A673 (cell line): ENCODE data around the gene RPS18. TPM values are rescaled to one million over a fixed set of nuclear protein-coding genes. Genes with fewer than 3 reads are reported as not detected.
A peak's percentile ranks its signal among the peaks of the same experiment; 100 is the strongest.

Source experiments
- BruUV-seq: library from RNA; stranded (reverse); fragments of 400-500 nt; replicated peaks from 2 replicates; lab custom pipeline; 2021; lab: Mats Ljungman, UMichigan
- CTCF ChIA-PET: fragments of 300-600 bp; sonication (Branson Sonifier 250); formaldehyde crosslinking; loops from one replicate; lab custom pipeline; 2022; ENCODE audit warnings: antibody characterized with exemption; lab: Charles Lee
- POLR2A ChIA-PET: fragments of 300-600 bp; sonication (Branson Sonifier 250); formaldehyde crosslinking; loops from one replicate; lab custom pipeline; 2022; ENCODE audit warnings: antibody characterized with exemption; ENCODE audit not compliant: low non-redundant PET; lab: Charles Lee
- DNase-seq: peaks from one replicate; pipeline ENCODE4 v3.0.0-alpha.2; 2015; ENCODE audit warnings: low spot score
- H3K27ac ChIP-seq: fragments of 200-600 bp; sonication (generic); 2 replicates; pipeline ENCODE4 v1.5.1; 2016; ENCODE audit warnings: mixed run types, low read depth, mild to moderate bottlenecking, mixed read lengths, antibody characterized with exemption, low read length; ENCODE audit not compliant: poor library complexity, severe bottlenecking
- H3K27me3 ChIP-seq: fragments of 200-600 bp; sonication (generic); replicated peaks from 2 replicates; pipeline ENCODE4 v1.6.1; 2017; ENCODE audit warnings: mixed run types, low read depth, mild to moderate bottlenecking, mixed read lengths, antibody characterized with exemption, low read length; ENCODE audit not compliant: insufficient read depth, poor library complexity
- H3K36me3 ChIP-seq: fragments of 200-600 bp; sonication (generic); 2 replicates; pipeline ENCODE4 v1.6.1; 2016; ENCODE audit warnings: mixed run types, mild to moderate bottlenecking, mixed read lengths, antibody characterized with exemption, low read length; ENCODE audit not compliant: insufficient read depth, poor library complexity, severe bottlenecking
- H3K4me1 ChIP-seq: fragments of 200-600 bp; sonication (generic); 2 replicates; pipeline ENCODE4 v1.6.1; 2017; ENCODE audit warnings: mixed run types, mild to moderate bottlenecking, mixed read lengths, antibody characterized with exemption, low read length; ENCODE audit not compliant: insufficient read depth, poor library complexity, severe bottlenecking
- H3K4me3 ChIP-seq: fragments of 200-600 bp; sonication (generic); 2 replicates; pipeline ENCODE4 v1.5.1; 2016; ENCODE audit warnings: low read depth, mixed run types, mild to moderate bottlenecking, mixed read lengths, low read length; ENCODE audit not compliant: poor library complexity, severe bottlenecking
- H3K9me3 ChIP-seq: fragments of 200-600 bp; sonication (generic); 2 replicates; pipeline ENCODE4 v1.6.1; 2016; ENCODE audit warnings: mixed run types, low read depth, mild to moderate bottlenecking, mixed read lengths, antibody characterized with exemption, low read length; ENCODE audit not compliant: poor library complexity, severe bottlenecking
- CTCF ChIP-seq: fragments of 300-800, 200-600 bp; sonication (generic); conservative IDR thresholded peaks from 2 replicates; pipeline ENCODE4 v1.5.1; 2017; ENCODE audit warnings: low read depth, mild to moderate bottlenecking, antibody characterized with exemption, low read length, moderate library complexity, mixed read lengths
- EZH2 ChIP-seq: fragments of 200-600 bp; sonication (generic); IDR thresholded peaks from 2 replicates; pipeline ENCODE4 v1.6.1; 2017; ENCODE audit warnings: borderline replicate concordance, low read depth, mild to moderate bottlenecking, mixed read lengths, antibody characterized with exemption, low read length; ENCODE audit not compliant: poor library complexity, severe bottlenecking
- intact Hi-C: fragments of 100-400 bp; cut with micrococcal nuclease; formaldehyde crosslinking; loops from one replicate; pipeline ENCODE4 v1.10.0; 2022; ENCODE audit not compliant: unreplicated experiment
- total RNA-seq: library from RNA; stranded (reverse); gene quantifications from 2 replicates; pipeline ENCODE4 v1.2.3, GENCODE V29; 2021

Gene RPS18
- total RNA-seq, 1 experiment from 2014 or later = 1,781 TPM

GRCh38 chr6:33317419-33317668, 45.5 kb downstream of the RPS18 start:
- DNase-seq = no peak
- no peaks in the 10 kb centered on the region for H3K9me3 ChIP-seq
- ChIA-PET POLR2A (interaction anchor here (0.7 to 1.4 kb wide), 4 partner anchors 9 to 171 kb away, joined by 4 to 7 read pairs (median 5); partner anchors contain the start of genes RPS18 and VPS52), CTCF (interaction anchor here (0.6 to 1.6 kb wide), 6 partner anchors 18 to 451 kb away, joined by 3 to 22 read pairs (median 4); no protein-coding TSS in a partner anchor)
- no peak for TF ChIP-seq CTCF
- TF ChIP-seq EZH2 = no peak
- peak overlapping the region; percentile 55 for H3K4me3 ChIP-seq
- peak overlapping the region; percentile 77 for H3K27ac ChIP-seq
- no TSS peak for BruUV-seq
- H3K4me1 ChIP-seq = peaks cover 36% of the 10 kb centered on the region
- no peaks in the 10 kb centered on the region for H3K27me3 ChIP-seq
- intact Hi-C loops = loop anchor here (5.0 to 10.0 kb wide), 2 partner anchors 75 to 97 kb away; partner anchors contain the start of genes CUTA, KIFC1 and PHF1
- H3K36me3 ChIP-seq = peaks cover 35% of the 10 kb centered on the region

- POLR2A ChIA-PET = interaction anchor here (0.7 to 1.4 kb wide), 6 partner anchors 8 to 185 kb away, joined by 4 to 8 read pairs (median 6); partner anchors contain the start of genes RPS18 and VPS52
- no TSS peak for BruUV-seq
- CTCF ChIA-PET = interaction anchor here (0.6 to 1.6 kb wide), 6 partner anchors 18 to 450 kb away, joined by 3 to 22 read pairs (median 4); no protein-coding TSS in a partner anchor
- H3K4me1 ChIP-seq = peaks cover 34% of the 10 kb centered on the region
- peak; percentile 100 for DNase-seq
- H3K36me3 ChIP-seq = peaks cover 35% of the 10 kb centered on the region
- no peaks in the 10 kb centered on the region for H3K27me3 ChIP-seq
- H3K9me3 ChIP-seq = no peaks in the 10 kb centered on the region
- TF ChIP-seq CTCF = no peak
- TF ChIP-seq EZH2 = no peak
- H3K27ac ChIP-seq = peak within 1 kb of the TSS; percentile 77
- H3K4me3 ChIP-seq = peak within 1 kb of the TSS; percentile 55
- intact Hi-C loops = loop anchor here (5.0 to 10.0 kb wide), 2 partner anchors 74 to 97 kb away; partner anchors contain the start of genes CUTA, KIFC1 and PHF1
Observed at GRCh38 chr6:33317669-33318425, 46.0 kb downstream of the RPS18 start, which contains the start of gene ZBTB22. TSS of gene ZBTB22 (minus strand) at chr6:33317744. CDS start at chr6:33316916, 828 bp downstream.

GRCh38 chr6:33318426-33319073, 46.7 kb downstream of the RPS18 start:
- H3K4me3 ChIP-seq = peak overlapping the region; percentile 55

More at GRCh38 chr6:33318426-33319073, 46.7 kb downstream of the RPS18 start:
- POLR2A ChIA-PET = interaction anchor here (0.7 kb wide), 1 partner anchor 26 kb away, joined by 5 read pairs; no protein-coding TSS in a partner anchor
- intact Hi-C loops = loop anchor here (5.0 to 10.0 kb wide), 2 partner anchors 74 to 96 kb away; partner anchors contain the start of genes CUTA, KIFC1 and PHF1
- CTCF ChIA-PET = interaction anchor here (0.6 to 1.6 kb wide), 3 partner anchors 19 to 66 kb away, joined by 4 to 22 read pairs (median 16); no protein-coding TSS in a partner anchor
- H3K27me3 ChIP-seq = no peaks in the 10 kb centered on the region
- H3K9me3 ChIP-seq = no peaks in the 10 kb centered on the region
- peaks cover 35% of the 10 kb centered on the region for H3K36me3 ChIP-seq
- H3K4me1 ChIP-seq = peaks cover 35% of the 10 kb centered on the region
- DNase-seq = no peak
- no TSS peak for BruUV-seq
- H3K27ac ChIP-seq = peak overlapping the region; percentile 77
- TF ChIP-seq CTCF = no peak
